LoVo (cell line): Measurements from ENCODE around the gene BDKRB1.

Experiments
- DNase-seq: peaks from one replicate; pipeline ENCODE4 v3.0.0-alpha.2; 2016; ENCODE audit warnings: low spot score

Gene BDKRB1

DNA sequence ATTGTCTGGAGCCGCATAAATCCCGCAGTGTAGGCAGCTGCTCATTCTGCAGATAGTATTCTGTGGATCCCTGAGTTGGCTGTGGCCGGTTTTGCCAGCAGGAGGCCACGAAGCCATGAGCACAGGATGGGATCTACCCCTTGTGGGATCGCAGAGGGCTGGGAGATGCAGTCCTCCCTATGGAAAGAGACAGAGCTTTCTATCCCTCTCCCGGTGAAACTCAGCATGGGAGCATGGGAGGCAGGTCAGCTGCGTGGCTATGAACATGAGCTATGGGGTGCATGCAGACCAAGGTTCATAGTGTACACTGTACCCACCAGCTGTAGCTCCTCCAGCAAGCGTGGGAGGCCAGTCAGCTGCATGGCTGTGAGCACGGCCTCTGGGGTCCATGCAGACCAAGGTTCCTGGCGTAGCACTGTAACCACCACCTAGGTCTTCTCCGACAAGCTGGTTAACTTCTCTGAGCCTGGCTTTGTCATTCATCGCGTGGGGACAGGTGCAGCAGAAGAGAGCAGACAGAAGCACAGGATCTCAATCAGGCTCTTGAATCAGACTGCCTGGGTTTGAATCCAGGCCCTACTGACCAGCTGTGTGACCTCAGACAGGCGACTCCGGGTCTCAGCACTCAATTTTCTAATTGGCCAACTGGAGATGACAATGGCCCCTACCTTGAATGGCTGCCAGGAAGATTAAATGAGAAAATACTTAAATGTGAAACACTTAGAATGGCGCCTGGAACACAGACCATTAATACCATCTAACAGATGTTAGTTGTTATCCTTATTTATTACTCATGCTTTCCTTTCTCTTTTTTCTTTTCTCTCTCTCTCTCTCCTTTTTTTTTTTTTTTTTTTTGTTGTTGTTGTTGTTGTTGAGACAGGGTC is 6.0 kb downstream of the BDKRB1 start:
- DNase-seq = no peak

DNA sequence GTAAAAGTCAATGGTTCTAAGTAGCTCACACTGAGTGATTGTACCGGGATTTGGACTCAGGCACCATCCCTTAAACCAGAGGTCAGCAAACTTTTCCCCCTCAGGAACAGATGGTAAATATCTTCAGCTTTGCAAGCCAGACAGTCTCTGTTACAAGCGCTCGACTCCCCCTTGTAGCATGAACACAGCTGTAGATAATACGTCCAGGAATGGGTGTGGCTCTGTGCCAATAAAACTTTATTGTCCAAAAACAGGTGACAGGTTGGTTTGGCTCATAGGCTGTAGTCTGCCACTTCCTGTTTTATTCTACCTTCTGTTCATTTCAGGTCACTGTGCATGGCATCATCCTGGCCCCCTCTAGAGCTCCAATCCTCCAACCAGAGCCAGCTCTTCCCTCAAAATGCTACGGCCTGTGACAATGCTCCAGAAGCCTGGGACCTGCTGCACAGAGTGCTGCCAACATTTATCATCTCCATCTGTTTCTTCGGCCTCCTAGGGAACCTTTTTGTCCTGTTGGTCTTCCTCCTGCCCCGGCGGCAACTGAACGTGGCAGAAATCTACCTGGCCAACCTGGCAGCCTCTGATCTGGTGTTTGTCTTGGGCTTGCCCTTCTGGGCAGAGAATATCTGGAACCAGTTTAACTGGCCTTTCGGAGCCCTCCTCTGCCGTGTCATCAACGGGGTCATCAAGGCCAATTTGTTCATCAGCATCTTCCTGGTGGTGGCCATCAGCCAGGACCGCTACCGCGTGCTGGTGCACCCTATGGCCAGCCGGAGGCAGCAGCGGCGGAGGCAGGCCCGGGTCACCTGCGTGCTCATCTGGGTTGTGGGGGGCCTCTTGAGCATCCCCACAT is 7.6 kb downstream of the BDKRB1 start:
- peak; percentile 20 for DNase-seq

DNA sequence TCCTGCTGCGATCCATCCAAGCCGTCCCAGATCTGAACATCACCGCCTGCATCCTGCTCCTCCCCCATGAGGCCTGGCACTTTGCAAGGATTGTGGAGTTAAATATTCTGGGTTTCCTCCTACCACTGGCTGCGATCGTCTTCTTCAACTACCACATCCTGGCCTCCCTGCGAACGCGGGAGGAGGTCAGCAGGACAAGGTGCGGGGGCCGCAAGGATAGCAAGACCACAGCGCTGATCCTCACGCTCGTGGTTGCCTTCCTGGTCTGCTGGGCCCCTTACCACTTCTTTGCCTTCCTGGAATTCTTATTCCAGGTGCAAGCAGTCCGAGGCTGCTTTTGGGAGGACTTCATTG is 8.2 kb downstream of the BDKRB1 start:
- DNase-seq = no peak

DNA sequence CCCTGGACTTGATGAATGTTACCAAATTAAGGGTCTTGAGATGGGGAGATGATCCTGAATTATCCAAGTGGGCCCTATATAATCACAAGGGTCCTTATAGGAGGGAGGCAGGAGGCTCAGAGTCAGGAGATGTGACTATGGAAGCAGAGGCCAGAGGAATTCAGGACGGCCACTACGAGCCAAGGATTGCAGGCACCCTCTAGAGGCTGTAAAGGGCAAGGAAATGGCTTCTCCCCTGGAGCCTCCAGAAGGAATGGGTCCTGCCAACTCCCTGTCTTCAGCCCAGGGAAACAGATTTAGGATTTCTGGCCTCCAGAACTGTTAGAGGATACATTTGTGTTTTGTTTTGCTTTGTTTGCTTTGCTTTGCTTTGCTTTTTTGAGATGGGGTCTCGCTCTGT is 8.8 kb downstream of the BDKRB1 start:
- DNase-seq = peak; percentile 37

DNA sequence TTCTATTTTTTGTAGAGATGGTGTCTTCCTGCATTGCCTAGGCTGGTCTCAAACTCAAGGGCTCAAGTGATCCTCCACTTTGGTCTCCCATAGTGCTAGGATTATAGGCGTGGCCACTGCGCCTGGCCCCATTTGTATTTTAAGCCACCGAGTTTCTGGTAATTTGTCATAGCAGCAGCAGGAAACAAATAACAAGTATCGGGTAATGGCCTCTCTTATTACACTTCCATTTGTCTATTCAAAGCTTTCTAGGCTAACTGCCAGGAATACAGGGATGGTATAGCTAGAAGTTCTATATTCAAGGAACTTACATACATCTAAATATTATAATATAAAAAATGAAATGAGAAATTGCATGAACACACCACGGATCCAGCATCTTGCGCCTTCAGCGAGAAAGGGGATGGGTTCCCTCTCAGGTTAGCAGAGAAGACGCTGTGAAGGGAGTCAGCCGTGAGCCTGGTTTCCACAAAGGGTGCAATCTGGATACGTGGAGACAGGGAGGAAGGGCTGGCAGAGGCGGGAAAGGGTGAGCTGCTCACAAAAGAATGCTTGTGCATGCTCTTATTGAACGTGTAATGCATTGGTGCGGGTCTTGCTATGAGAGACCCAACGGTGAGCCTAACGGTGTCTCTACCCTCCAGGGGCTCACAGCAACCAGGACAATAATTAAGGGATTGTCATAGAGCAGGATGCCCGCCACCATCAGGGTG is 9.5 kb downstream of the BDKRB1 start:
- no peak for DNase-seq

DNA sequence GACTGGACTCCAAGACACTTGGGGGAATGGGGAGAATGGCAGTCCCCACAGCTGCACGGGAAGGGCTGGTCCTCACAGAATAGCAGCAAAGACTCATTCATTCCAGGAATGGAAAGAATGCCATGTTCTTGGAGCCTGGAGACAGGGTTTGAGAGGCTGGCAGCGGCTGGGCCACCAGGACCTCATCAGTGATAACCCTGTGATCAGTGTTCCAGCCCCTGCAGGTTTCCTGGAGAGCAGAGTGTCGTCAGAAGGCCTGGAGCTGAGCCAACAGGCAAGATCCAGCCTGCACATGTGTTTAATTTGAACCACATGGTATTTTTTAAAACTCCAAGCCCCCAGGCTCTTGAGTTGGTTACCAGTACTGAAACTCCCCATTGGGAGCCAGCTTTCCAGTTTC is 11.3 kb downstream of the BDKRB1 start:
- DNase-seq = no peak

DNA sequence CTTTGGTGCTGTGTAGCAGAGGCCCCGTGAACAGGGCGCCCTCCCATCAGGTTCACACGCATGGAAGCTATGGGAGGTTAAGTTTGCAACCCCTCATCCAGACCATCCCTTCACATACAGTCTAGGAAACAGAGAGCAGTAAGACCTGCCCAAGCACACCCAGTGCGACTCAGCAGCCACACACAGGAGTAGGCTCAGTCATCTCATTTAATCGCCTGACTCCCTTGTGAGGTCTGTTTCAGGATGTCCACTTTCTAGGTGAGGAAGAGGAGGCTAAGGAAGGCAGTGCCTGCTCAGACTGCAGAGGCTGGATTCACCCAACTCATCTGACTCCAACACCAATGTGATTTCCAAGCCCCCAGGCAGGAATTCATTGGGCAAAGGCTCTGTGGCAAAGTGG is 11.9 kb downstream of the BDKRB1 start:
- DNase-seq = peak; percentile 21

DNA sequence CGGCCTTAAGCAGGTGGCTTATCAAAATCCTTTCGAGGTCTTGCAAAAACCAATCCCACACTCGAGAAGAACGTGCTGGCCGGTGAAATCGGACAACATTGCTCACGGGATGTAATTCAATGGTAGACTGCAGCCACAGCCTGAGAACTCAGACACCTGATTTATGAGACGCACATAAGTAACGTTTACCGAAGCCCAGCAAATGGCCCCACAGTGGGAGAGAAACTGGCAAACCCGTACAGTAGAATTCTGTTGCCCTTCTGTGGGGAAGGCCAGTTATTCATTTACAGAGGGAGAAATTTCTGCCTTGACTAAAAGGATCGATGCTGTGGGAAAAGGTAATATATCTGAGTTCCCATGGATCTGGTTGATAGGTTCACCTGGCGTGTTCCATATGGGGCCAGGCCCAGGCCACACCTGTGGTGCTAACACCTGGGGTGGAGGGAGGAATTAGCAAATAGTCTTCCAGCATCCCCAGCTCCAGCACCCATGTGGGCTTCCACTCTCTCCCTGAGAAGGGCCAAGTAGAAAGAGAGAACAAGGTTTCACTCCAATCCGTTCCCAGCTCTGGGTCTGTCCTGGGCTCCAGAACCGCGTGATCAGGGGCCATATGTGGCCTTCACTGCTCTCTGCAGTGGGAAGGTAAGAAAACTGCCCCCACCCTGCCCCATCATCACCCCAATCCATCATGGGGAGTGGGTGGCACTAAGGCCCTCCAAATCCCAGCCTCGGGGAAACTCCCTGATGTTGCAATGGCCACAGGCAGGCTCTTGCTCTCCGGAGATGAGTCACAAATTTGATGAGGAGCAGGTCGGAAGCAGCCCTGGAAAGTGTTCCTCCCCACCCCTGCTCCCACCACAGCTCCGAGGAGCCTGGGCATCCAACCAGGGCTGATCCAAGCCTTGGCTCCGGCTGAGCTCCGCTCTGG is 12.7 kb downstream of the BDKRB1 start:
- no peak for DNase-seq

DNA sequence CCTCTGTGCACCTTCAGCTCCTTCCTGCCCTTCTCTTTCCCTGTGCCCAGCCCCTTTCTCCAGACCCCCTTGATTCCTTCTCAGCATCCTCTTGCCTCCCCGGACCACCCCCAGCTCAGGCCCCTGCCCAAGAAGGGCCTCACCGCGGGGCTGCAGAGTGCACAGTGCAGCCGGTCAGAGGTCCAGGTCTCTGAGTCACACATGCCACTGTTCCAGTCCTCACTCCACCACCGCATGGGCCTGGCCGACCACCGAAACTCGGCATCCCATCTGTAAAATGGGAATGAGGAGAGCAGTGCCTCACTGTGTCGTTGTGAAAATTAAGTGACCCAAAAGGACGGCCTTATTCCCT is 13.3 kb downstream of the BDKRB1 start:
- DNase-seq = no peak

DNA sequence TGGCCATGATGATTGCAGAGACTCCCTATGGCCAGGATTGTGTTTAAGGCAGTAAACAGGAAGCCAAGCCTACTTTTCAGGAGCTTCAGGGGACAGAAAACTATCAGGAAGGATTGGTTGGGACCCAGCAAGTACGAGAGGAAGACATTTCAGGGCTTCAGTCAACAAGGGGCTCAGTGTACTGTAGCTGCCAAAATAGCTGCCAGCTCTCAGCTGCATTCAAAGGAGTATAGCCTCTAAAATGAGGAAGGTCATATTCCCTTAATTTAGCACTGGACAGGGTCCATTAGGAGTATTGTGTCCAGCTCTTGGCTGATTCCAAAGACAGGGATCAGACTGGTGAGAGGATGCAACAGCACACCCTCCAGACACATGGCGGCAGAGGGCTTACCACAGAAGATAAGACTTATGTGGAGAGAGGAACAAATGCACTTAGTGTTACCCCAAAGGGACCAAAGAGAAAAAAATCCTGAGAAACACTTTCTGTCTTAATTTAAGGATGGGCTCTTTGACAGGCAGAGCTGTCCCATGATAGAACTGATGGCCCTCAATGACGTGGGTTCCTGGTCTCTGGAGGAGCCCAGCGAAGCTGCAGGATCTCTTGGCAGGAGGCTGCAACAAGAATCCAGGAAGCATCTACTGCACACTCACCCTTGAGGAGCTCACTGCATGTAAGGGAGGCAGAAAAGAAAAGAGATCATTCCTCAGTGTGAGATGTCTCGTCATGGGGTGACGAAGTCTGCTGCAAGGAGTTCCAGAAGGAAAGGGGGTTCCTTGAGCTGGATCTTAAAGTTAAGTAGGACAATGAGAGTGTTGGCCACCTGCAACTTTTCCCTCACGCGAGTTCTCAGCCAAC is 14.8 kb downstream of the BDKRB1 start:
- DNase-seq = no peak

DNA sequence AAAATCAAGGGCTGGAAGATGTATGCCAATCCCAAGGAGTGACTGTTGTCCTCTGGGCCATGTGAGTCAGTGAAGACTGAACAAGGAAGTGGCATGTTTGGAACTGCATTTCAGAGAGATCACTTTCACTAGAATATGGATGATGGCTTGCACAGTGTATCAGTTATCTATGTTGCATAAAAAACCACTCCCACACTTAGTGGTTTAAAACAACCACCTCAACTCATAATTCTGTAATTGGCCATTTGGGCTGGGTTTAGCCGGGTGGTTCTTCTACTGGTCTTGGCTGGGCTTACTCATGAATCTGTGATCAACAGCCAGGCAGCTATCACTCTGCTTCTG is 15.4 kb downstream of the BDKRB1 start:
- DNase-seq = peak; percentile 68

DNA sequence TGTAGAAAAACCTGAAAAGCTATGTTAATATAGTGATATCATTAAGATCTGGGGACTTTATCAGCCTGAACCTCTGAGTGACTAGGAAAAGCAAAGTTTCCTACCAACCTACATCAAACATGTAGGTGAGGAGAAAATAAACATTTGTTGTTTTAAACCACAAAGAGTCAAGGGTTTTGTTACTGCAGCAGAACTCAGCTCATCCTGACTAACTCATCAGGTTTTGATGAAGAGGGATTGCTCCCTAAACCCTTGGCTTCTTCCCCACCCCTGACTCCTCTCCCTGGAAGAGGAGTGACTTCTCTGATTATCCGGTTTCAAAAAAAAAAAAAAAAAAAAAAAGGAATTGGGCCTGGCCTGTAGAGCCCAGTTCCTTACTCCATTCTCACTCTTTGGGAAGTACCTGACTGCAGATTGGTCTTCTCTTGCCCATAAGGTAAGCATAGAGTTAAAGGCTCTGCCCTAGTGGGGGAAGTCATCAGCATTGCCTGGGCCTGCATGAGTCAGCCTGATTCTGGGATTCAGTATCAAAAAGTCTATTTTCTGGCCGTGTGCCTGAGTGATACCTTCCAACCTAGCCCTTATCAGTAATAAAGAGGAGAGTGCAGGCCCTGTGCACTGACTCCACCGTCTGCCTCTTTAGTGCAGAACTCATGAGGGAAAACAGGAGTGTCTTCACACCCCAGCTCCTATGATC is 16.9 kb downstream of the BDKRB1 start:
- no peak for DNase-seq

DNA sequence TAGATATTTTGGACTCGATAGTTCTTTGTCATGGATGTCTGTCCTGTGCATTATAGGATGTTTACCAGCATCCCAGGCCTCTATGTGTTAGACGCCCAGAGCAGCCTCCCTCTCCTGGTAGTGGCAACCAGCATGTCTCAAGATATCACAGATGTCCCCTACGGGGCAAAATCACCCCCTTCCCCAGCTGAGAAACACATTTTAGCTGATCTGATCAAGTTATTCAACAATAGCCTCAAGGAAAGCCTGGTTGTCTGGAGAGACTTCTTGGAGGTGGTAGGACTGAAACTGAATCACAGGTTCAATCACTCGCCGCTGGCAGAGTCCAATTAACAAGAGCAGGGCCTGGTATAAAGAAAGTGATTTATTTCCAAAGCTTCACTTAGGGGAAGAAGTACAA is 17.6 kb downstream of the BDKRB1 start:
- no peak for DNase-seq

DNA sequence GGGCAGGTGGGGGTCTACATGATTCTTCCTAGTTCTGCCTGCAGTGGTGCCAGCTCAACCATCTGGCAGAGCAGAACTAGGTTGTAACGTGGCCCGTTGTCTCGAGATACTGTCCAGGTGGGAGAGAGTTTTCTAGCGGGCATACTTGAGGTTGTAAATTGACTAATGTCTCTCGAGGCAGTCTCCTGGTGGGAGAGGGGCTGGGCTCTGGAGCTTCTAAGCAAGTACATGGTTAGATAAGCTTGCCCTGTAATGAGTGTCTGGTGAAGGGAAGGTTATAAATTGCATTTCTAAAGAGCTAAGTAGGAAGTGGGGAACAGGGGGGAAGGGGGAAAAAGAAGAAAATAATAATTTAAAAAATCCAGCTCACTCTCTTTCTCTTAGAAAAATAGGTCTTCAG is 18.1 kb downstream of the BDKRB1 start:
- DNase-seq = no peak

DNA sequence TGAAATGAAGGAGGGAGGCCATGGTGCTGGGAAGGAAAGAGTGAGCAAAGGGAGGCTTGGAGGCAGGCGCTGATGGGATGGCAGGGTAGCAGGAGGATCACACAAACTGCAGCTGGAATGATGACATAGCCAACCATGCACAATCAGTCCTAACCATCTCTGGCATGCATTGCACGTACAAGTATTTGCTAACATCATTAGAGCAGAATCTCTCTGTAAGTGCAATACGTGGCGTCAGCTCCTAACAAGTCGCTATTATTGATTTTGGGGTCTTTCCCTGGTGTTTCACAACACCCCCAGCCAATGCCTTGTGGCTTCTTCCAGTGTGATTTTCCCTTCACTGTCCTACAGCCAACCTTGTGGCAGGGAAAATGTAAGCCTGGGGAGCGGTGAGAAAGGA is 18.5 kb downstream of the BDKRB1 start:
- no peak for DNase-seq

DNA sequence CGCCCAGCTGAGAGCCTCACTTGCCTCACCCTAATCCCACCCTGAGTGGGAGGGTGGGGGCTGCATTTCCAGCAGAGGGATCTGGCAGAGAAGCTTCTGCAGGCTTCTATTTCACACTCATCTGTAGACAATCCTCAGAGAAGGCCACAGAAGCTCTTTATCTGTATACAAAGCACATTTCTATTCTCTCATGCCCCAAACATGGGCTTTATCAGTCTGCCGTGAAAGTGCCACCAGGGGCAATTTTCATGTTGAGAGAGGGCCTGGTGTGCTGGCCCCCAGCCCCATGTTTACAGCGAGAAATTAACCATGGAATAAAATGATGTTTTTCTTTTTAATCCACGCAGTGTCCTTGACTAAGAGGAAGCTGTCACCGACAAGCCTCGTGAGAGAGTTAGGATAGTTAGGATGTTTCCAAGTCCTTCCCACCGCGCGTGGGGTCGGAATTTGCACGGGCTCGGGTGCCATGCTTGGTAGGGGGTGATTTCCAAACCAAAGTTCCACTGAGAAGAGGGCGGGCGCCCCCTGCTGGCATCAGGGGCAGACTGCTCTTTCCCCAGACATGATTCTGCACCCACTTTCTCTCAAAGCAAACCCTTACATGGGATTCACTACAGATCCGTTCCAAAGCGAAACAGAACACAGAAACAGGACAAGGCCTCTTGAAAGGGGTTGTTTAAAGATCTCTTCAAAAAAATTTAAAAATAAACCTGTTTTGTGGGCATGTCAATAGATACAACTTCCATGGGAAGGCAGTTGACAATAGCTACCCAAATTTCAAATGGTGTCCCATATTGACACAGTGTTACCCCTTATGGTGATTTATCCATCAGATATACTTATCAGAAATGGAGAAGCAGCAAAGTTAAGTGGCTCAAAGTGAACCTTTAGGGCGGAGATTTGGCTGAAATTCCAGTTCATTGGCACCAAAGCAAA is 19.4 kb downstream of the BDKRB1 start:
- DNase-seq = peak; percentile 61

DNA sequence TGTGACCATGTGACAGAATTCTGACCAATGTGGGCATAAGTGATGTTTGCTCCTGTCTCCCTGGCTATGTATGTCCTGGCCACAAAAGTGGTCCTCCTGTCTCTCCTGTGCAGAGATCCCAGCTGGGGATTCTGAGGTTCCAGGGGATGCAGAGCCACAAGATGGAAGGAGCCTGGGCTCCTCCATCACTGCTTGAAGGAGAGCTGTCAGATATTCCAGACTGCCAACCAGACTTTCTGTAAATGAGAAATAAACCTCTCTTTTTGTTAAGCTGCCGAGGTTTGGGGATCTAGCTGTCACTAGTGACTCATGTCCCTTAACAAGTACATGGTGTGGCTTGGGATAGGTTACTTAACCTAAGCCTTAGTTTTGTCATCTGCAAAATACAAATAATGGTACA is 21.9 kb downstream of the BDKRB1 start:
- DNase-seq = no peak

DNA sequence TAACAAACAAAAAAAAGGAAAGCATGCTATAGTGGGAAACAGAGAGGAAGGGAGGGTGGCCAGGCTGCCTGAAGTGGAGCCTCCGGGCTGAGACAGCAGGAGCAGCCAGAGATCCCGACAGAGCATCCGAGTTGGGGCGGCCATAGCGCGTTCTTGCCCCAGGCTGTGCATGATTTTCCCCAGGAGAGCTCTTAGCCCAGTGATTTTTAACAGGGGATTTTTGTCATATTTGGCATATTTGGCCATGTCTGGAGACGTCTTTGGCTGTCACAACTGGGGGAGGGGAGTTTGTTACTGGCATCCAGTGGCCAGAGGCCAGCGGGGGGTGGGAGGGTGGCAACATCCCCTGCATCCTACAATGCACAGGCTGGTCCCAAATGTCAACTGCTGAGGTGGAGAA is 23.6 kb downstream of the BDKRB1 start:
- no peak for DNase-seq

DNA sequence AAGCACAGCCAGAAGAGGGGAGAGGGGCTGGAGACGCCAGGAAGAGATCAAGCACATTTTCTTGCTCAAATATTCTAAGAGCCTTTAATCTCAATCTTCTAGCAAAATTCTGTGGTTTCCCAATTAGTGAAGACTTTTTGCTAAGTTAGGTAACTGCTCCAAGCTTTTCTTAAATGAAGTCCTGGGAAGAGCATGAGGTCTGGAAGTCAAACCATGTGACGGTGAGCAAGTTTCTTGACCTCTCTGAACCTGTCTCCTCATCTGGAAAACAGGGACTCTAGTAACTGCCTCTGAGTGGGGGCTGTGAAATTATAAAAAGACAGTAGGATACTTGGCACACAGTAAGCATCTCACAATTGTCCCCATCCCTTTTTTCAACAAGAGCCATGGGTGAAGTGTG is 24.1 kb downstream of the BDKRB1 start:
- DNase-seq = no peak
